Duodenal mucosa (tissue), 2 donors: Measurements from ENCODE around the gene PLA2G4C.

Experiments
- H3K27ac ChIP-seq: one replicate; pipeline ENCODE4 v1.7.0; 2013; ENCODE audit warnings: low read depth, low read length
- H3K27me3 ChIP-seq, 2 donors: one replicate each; pipeline ENCODE4 v1.7.0; 2013; ENCODE audit warnings: low read length in 2 of 2, control low read depth in 1 of 2; ENCODE audit not compliant: insufficient read depth in 2 of 2, control insufficient read depth in 1 of 2
- H3K36me3 ChIP-seq, 2 donors: one replicate each; pipeline ENCODE4 v1.7.0; 2013; ENCODE audit warnings: low read length in 2 of 2, control low read depth in 1 of 2; ENCODE audit not compliant: insufficient read depth in 2 of 2, control insufficient read depth in 1 of 2
- H3K4me1 ChIP-seq, 2 donors: one replicate each; pipeline ENCODE4 v1.7.0; 2013; ENCODE audit warnings: low read length in 2 of 2, control low read depth in 1 of 2; ENCODE audit not compliant: insufficient read depth in 2 of 2, control insufficient read depth in 1 of 2
- H3K4me3 ChIP-seq, 2 donors: one replicate each; pipeline ENCODE4 v1.7.0; 2013; ENCODE audit warnings: low read length in 2 of 2, low read depth in 1 of 2
- H3K9ac ChIP-seq, 2 donors: one replicate each; pipeline ENCODE4 v1.7.0; 2013; ENCODE audit warnings: low read length in 2 of 2, low read depth in 1 of 2
- H3K9me3 ChIP-seq, 2 donors: one replicate each; pipeline ENCODE4 v1.7.0; 2013; ENCODE audit warnings: low read length in 2 of 2, control low read depth in 1 of 2; ENCODE audit not compliant: control insufficient read depth in 1 of 2

The PLA2G4C gene, protein sequence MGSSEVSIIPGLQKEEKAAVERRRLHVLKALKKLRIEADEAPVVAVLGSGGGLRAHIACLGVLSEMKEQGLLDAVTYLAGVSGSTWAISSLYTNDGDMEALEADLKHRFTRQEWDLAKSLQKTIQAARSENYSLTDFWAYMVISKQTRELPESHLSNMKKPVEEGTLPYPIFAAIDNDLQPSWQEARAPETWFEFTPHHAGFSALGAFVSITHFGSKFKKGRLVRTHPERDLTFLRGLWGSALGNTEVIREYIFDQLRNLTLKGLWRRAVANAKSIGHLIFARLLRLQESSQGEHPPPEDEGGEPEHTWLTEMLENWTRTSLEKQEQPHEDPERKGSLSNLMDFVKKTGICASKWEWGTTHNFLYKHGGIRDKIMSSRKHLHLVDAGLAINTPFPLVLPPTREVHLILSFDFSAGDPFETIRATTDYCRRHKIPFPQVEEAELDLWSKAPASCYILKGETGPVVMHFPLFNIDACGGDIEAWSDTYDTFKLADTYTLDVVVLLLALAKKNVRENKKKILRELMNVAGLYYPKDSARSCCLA

DNA sequence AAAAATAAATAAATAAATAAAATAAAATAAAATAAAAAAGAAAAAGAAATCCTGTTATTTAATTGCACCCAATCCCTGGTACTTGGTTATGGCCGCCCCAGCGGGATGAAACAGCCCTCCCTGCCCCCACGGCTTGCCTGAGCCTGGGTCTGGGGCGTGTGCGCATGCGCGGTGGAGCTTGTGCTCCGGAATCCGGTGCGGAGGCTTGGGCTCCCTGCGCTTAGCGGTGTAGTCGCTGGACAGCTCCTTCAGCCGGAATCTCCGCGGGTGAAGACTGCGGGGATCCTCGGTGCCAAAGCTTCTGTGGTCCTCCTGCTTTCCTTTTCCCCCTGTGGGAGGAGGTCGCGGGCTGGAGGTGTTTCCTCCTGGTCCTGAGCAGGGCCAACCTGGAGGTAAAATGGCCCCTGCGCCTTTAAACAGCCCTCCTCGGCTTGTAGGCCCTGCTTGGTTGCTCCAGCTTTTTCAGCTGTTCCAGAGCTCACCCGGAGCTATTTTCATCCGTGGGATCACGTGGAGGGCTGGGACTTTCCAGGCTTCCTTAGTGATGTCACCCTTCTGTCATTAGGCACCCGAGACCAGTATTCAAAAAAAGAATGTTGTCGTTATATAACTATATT lies at the start of gene PLA2G4C:
Gene PLA2G4C, minus strand, starts transcription at position 468 of the 617 bp plus-strand sequence. CDS start 4,288 bp downstream, outside the sequence.
- Histone ChIP-seq H3K4me3 (peak within 1 kb of the TSS; percentile 69 to 72), H3K9ac (peak within 1 kb of the TSS; percentile 71 to 78), H3K9me3 (no peaks in the 10 kb centered on the region), H3K4me1 (peaks cover 0 to 4% of the 10 kb centered on the region in 2 donors), H3K36me3 (no peaks in the 10 kb centered on the region), H3K27me3 (no peaks in the 10 kb centered on the region), H3K27ac (peak within 1 kb of the TSS; percentile 89)

DNA sequence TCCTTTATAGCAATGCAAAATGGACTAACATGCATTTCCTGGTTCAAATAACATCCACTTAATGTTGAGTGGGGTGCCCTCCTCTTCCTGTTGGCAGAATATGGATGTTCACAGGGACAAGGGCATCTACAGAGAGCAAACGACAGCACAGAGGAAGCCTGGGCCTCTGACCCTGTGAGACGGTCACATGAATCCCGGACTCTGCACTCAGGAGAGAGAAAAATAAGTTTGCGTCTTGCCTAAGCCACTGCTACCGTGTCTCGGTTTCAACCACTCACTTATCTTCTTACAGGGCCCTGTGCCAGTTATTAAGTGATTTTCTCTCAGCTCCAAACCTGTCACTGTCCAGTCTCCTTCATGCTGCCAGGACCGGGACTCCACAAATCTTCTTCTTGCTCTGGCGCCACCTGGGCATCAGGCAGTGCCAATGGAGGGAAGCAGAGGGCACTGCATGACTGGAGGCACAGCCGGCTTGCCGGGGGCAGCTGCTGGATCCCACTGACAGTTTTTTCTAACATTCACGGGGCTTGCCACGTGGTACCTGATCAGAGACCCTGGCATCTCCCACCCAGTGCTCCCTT lies 47.7 kb upstream of the PLA2G4C start:
- peaks cover 7 to 40% of the 10 kb centered on the region in 2 donors for H3K36me3 ChIP-seq
- no peaks in the 10 kb centered on the region for H3K27me3 ChIP-seq
- H3K4me1 ChIP-seq, result no peaks in the 10 kb centered on the region
- H3K4me3 ChIP-seq, result no peak overlapping the region
- H3K9me3 ChIP-seq, result no peaks in the 10 kb centered on the region
- H3K27ac ChIP-seq, result no peak overlapping the region
- no peak overlapping the region for H3K9ac ChIP-seq

- Histone ChIP-seq H3K4me3 (no peak overlapping the region), H3K36me3 (peaks cover 6 to 36% of the 10 kb centered on the region in 2 donors), H3K9ac (no peak overlapping the region), H3K27me3 (no peaks in the 10 kb centered on the region), H3K27ac (no peak overlapping the region), H3K4me1 (no peaks in the 10 kb centered on the region), H3K9me3 (no peaks in the 10 kb centered on the region)
These were observed 43.4 kb upstream of the PLA2G4C start for GRCh38 chr19:48154003-48154402.

DNA sequence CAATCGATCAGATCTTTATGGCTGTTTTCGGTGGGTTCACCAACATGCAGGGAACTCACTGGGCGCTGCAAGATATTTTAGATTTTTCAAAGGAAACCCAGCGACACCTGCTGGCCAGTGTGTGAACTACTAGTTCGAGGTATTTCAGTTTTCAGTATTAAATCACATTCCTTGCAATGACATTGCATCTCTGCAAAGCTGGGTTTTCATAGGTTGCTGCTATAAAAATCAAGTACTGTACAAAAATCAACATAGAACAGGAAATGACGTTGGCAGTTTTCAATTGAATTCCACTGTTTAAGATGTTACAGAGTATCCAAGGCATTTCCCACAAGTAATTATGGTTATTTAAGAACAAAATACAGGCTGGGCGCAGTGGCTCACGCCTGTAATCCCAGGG lies 41.9 kb upstream of the PLA2G4C start:
- H3K9me3 ChIP-seq, result no peaks in the 10 kb centered on the region
- no peaks in the 10 kb centered on the region for H3K4me1 ChIP-seq
- H3K9ac ChIP-seq, result no peak overlapping the region
- H3K36me3 ChIP-seq, result peaks cover 6 to 32% of the 10 kb centered on the region in 2 donors
- H3K27ac ChIP-seq, result no peak overlapping the region
- no peak overlapping the region for H3K4me3 ChIP-seq
- H3K27me3 ChIP-seq, result no peaks in the 10 kb centered on the region

DNA sequence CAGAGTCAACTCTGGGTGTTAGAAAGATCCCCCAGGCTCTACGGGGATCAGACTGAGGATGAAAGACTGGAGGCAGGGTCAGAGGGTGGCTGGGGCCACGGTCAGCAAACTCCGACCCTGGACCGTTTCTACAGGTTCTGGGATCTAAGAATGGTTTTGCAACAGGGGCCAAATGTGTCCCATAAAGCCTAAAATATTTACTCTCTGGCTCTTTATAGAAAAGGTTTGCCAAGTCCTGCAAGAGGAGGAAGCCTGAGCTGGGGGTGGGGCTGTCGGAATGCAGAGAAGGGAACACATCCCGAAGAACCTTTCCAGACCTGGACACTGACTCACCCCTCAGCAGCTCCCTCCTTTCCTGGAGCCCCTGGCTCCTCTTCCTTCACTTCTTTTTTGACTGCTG lies 38.8 kb upstream of the PLA2G4C start:
- Histone ChIP-seq H3K4me1 (no peaks in the 10 kb centered on the region), H3K9me3 (no peaks in the 10 kb centered on the region), H3K4me3 (no peak overlapping the region), H3K36me3 (peaks cover 15 to 21% of the 10 kb centered on the region in 2 donors), H3K27me3 (no peaks in the 10 kb centered on the region), H3K27ac (no peak overlapping the region), H3K9ac (no peak overlapping the region)

- no peaks in the 10 kb centered on the region for H3K9me3 ChIP-seq
- no peaks in the 10 kb centered on the region for H3K4me1 ChIP-seq
- no peak overlapping the region for H3K9ac ChIP-seq
- no peaks in the 10 kb centered on the region for H3K27me3 ChIP-seq
- no peak overlapping the region for H3K4me3 ChIP-seq
- H3K27ac ChIP-seq, result no peak overlapping the region
- H3K36me3 ChIP-seq, result peaks cover 15 to 24% of the 10 kb centered on the region in 2 donors
These were observed 38.0 kb upstream of the PLA2G4C start for GRCh38 chr19:48148576-48148975.

DNA sequence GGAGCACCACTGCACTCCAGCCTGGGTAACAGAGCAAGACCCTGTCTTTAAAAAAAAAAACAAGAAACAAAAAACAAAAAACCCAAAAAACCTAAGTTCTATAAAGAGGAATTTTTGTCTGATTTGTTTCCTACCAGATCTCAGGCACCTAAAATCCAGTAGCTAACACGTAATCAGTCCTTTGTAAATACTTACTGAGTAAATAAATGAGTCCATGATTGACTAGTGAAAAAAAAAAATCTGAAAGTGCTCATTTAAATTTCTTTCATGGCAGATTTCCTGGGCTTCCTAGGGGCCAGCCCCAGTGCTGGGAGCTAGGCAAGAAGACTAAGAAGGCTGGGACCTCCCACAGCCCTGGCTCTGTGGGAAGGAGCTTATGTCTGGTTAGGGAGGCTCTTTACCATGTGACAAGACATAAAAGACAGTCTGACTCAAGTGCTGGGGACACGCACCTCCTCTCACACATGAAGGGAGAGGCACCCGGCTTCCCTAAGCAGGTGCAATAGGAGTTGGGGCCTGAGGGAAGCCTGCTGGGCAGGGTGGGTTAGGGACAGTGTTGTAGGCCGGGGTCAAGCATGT lies 37.1 kb upstream of the PLA2G4C start:
- Histone ChIP-seq H3K27me3 (no peaks in the 10 kb centered on the region), H3K9ac (no peak overlapping the region), H3K27ac (no peak overlapping the region), H3K36me3 (peaks cover 15 to 31% of the 10 kb centered on the region in 2 donors), H3K4me1 (no peaks in the 10 kb centered on the region), H3K9me3 (no peaks in the 10 kb centered on the region), H3K4me3 (no peak overlapping the region)

- Histone ChIP-seq H3K27ac (no peak overlapping the region), H3K4me3 (no peak overlapping the region), H3K36me3 (peaks cover 0 to 38% of the 10 kb centered on the region in 2 donors), H3K9me3 (no peaks in the 10 kb centered on the region), H3K27me3 (no peaks in the 10 kb centered on the region), H3K4me1 (no peaks in the 10 kb centered on the region), H3K9ac (no peak overlapping the region)
These were observed 28.4 kb upstream of the PLA2G4C start for GRCh38 chr19:48139053-48139452.

- Histone ChIP-seq H3K4me1 (no peaks in the 10 kb centered on the region), H3K27ac (no peak overlapping the region), H3K4me3 (no peak overlapping the region), H3K36me3 (peaks cover 5 to 30% of the 10 kb centered on the region in 2 donors), H3K27me3 (no peaks in the 10 kb centered on the region), H3K9me3 (no peaks in the 10 kb centered on the region), H3K9ac (no peak overlapping the region)
These were observed 26.8 kb upstream of the PLA2G4C start for GRCh38 chr19:48137411-48137810.

DNA sequence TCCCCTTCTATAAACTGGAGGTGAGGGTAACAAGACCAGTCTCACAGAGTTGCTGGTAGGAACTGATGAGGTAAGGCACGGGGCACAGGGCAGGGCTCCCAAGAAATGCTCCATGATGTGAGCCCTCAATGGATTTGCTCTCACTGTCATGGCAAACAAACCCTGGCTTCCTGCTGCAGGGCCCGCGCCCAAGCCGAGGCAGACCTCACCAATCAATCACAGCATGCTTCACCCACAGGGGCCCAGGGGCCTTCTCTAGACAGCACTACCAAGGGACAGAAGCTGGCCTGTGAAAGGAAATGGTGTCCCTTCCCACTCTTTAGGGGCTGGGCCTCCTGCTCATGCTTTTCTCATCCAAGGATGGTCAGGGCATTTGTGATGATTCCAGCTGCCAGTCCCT lies 25.9 kb upstream of the PLA2G4C start:
- Histone ChIP-seq H3K9me3 (no peaks in the 10 kb centered on the region), H3K27me3 (no peaks in the 10 kb centered on the region), H3K27ac (no peak overlapping the region), H3K36me3 (peaks cover 5 to 35% of the 10 kb centered on the region in 2 donors), H3K9ac (no peak overlapping the region), H3K4me1 (no peaks in the 10 kb centered on the region), H3K4me3 (no peak overlapping the region)
